ENCODE measurements around the gene SERPING1.

The SERPING1 gene

DNA sequence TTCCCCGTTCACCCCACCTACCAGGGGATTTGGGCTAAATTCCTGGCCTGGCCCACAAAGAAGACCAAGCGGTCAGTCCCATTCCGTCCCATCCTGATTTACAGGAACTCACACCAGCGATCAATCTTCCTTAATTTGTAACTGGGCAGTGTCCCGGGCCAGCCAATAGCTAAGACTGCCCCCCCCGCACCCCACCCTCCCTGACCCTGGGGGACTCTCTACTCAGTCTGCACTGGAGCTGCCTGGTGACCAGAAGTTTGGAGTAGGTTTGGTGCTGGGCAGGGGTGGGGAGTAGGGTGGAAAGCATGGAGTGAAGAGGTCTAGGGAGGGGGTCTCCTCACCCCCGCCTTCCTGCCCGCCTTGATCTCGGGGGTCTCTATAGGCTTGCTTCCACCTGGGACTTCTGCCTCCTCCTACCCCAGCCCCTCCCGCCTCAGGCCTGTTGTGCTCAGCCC lies at the start of gene SERPING1:
TSS of gene SERPING1 (plus strand) at position 225 of the 455 bp plus-strand sequence. CDS start 586 bp downstream, outside the sequence.
- H3K4me1 ChIP-seq (ENCODE audit: low read length) = no peaks in the 10 kb centered on the region
- H3K9ac ChIP-seq (ENCODE audit: low read length) = no peak within 1 kb of the TSS
- no peaks in the 10 kb centered on the region for H3K9me2 ChIP-seq (replicated peaks; ENCODE audit: insufficient read depth, low read length)
- no peak within 1 kb of the TSS for H2AFZ ChIP-seq (ENCODE audit: low read length)
- TF ChIP-seq EZH2phosphoT487 (IDR thresholded peaks at IDR 0.05; ENCODE audit: low read length) = no peak
- TF ChIP-seq, protein P1, sequence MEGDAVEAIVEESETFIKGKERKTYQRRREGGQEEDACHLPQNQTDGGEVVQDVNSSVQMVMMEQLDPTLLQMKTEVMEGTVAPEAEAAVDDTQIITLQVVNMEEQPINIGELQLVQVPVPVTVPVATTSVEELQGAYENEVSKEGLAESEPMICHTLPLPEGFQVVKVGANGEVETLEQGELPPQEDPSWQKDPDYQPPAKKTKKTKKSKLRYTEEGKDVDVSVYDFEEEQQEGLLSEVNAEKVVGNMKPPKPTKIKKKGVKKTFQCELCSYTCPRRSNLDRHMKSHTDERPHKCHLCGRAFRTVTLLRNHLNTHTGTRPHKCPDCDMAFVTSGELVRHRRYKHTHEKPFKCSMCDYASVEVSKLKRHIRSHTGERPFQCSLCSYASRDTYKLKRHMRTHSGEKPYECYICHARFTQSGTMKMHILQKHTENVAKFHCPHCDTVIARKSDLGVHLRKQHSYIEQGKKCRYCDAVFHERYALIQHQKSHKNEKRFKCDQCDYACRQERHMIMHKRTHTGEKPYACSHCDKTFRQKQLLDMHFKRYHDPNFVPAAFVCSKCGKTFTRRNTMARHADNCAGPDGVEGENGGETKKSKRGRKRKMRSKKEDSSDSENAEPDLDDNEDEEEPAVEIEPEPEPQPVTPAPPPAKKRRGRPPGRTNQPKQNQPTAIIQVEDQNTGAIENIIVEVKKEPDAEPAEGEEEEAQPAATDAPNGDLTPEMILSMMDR (IDR thresholded peaks at IDR 0.05; ENCODE audit: low read length) = no peak
- TF ChIP-seq EZH2 (optimal IDR thresholded peaks at IDR 0.05; ENCODE audit: low read depth, low read length) = no peak
- H3K27me3 ChIP-seq (replicated peaks; ENCODE audit: insufficient read depth, low read length) = no peaks in the 10 kb centered on the region
- no peak for DNase-seq
- H4K20me1 ChIP-seq (ENCODE audit: insufficient read depth, low read length) = no peaks in the 10 kb centered on the region
- H3F3A ChIP-seq (ENCODE audit: insufficient read depth, low read length) = no peaks in the 10 kb centered on the region
- no peaks in the 10 kb centered on the region for H3K79me2 ChIP-seq (ENCODE audit: low read length)
- no peak within 1 kb of the TSS for H3K4me3 ChIP-seq (ENCODE audit: low read length)
- H3K27ac ChIP-seq (ENCODE audit: low read length) = no peak within 1 kb of the TSS
- no peak within 1 kb of the TSS for H3K4me2 ChIP-seq (ENCODE audit: low read depth, low read length)
- no peaks in the 10 kb centered on the region for H3K9me3 ChIP-seq (replicated peaks; ENCODE audit: insufficient read depth, low read length)
- no peaks in the 10 kb centered on the region for H3K36me3 ChIP-seq (replicated peaks; ENCODE audit: insufficient read depth, low read length)

DNA sequence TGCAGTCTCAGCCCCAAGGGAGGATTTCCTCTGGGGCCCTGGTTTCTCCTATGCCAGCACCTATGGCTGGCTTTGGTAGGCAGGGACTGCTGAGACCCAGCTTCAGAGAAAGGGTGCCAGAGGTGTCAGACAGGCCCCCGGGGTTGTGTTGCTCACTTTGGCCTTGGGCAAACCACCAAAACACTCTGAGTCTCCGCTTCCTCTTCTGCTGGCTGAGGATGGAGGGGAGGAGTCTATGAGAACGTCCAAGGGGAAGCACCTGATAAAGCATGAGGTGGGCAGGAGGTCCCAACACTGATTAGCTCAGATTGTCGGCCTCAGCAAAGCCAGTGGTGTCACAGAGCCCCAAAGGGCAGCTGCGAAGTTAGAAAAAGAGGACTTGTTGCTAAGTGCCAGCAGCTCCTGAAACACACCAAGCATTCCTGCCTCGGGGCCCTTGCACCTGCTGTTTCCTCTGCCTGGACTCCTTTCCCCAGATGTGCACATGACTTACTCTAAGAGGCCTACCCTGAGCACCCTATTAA lies 49.6 kb upstream of the SERPING1 start:
- peak; percentile 82 for DNase-seq
- H3K4me2 ChIP-seq (ENCODE audit: low read depth, low read length) = peak overlapping the region; percentile 70

DNA sequence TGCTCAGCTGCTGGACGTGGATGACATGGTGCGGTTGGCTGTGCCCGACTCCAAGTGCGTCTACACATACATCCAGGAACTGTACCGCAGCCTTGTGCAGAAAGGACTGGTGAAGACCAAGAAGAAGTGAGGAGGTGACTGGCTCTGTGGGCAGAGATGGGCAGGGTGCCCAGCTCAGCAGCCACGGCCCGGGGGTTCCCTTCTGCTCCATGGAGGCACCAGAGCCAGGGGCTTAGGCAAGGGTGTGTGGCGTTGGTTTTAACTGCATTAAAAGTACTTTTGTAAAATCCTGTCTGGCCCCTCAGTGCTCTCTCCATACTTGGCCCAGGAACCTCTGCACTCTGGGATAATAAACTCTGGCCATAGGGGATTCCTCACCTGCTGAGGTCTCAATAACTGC lies 47.5 kb upstream of the SERPING1 start:
- no peak overlapping the region for H2AFZ ChIP-seq (ENCODE audit: low read length)
- H3F3A ChIP-seq (ENCODE audit: insufficient read depth, low read length) = peaks cover 23% of the 10 kb centered on the region
- H3K9me2 ChIP-seq (replicated peaks; ENCODE audit: insufficient read depth, low read length) = no peaks in the 10 kb centered on the region
- no peaks in the 10 kb centered on the region for H4K20me1 ChIP-seq (ENCODE audit: insufficient read depth, low read length)
- H3K4me2 ChIP-seq (ENCODE audit: low read depth, low read length) = no peak overlapping the region
- TF ChIP-seq, protein P1 (IDR thresholded peaks at IDR 0.05; ENCODE audit: low read length) = no peak
- TF ChIP-seq EZH2phosphoT487 (IDR thresholded peaks at IDR 0.05; ENCODE audit: low read length) (no peak), EZH2 (optimal IDR thresholded peaks at IDR 0.05; ENCODE audit: low read depth, low read length) (no peak)
- H3K4me1 ChIP-seq (ENCODE audit: low read length) = peaks cover 15% of the 10 kb centered on the region
- no peak overlapping the region for H3K4me3 ChIP-seq (ENCODE audit: low read length)
- H3K9ac ChIP-seq (ENCODE audit: low read length) = no peak overlapping the region
- no peaks in the 10 kb centered on the region for H3K79me2 ChIP-seq (ENCODE audit: low read length)
- H3K36me3 ChIP-seq (replicated peaks; ENCODE audit: insufficient read depth, low read length) = no peaks in the 10 kb centered on the region; the same call in 1 of the 2 replicates
- no peak for DNase-seq
- H3K27ac ChIP-seq (ENCODE audit: low read length) = no peak overlapping the region
- H3K27me3 ChIP-seq (replicated peaks; ENCODE audit: insufficient read depth, low read length) = no peaks in the 10 kb centered on the region
- H3K9me3 ChIP-seq (replicated peaks; ENCODE audit: insufficient read depth, low read length) = no peaks in the 10 kb centered on the region

More for the DNA sequence above, 49.6 kb upstream of the SERPING1 start:
- Histone ChIP-seq H3K27me3 (replicated peaks; ENCODE audit: insufficient read depth, low read length) (no peaks in the 10 kb centered on the region), H3K9ac (ENCODE audit: low read length) (peak overlapping the region; percentile 48), H3K9me3 (replicated peaks; ENCODE audit: insufficient read depth, low read length) (no peaks in the 10 kb centered on the region), H3K36me3 (replicated peaks; ENCODE audit: insufficient read depth, low read length) (no peaks in the 10 kb centered on the region), H3K9me2 (replicated peaks; ENCODE audit: insufficient read depth, low read length) (no peaks in the 10 kb centered on the region), H3K27ac (ENCODE audit: low read length) (peak overlapping the region; percentile 94), H3K4me3 (ENCODE audit: low read length) (peak overlapping the region; percentile 17), H3K4me1 (ENCODE audit: low read length) (peaks cover 15% of the 10 kb centered on the region), H2AFZ (ENCODE audit: low read length) (peak overlapping the region; percentile 25), H4K20me1 (ENCODE audit: insufficient read depth, low read length) (no peaks in the 10 kb centered on the region), H3F3A (ENCODE audit: insufficient read depth, low read length) (peaks cover 23% of the 10 kb centered on the region), H3K79me2 (ENCODE audit: low read length) (no peaks in the 10 kb centered on the region)
- TF ChIP-seq, protein P1 (IDR thresholded peaks at IDR 0.05; ENCODE audit: low read length) = no peak
- no peak for TF ChIP-seq EZH2phosphoT487 (IDR thresholded peaks at IDR 0.05; ENCODE audit: low read length)
- no peak for TF ChIP-seq EZH2 (optimal IDR thresholded peaks at IDR 0.05; ENCODE audit: low read depth, low read length)

Measured in MM.1S (cell line).